ENCODE measurements around the gene CORO2B.

Gene CORO2B

GRCh38 chr15:68653031-68653635 lies 74.3 kb downstream of the CORO2B start:
- no peak for DNase-seq

GRCh38 chr15:68653801-68654200 lies 75.0 kb downstream of the CORO2B start:
- no peak for DNase-seq

GRCh38 chr15:68654786-68655560 lies 76.2 kb downstream of the CORO2B start:
- no peak for DNase-seq

- DNase-seq = no peak
Measured at GRCh38 chr15:68655686-68656437, 77.1 kb downstream of the CORO2B start.

DNA sequence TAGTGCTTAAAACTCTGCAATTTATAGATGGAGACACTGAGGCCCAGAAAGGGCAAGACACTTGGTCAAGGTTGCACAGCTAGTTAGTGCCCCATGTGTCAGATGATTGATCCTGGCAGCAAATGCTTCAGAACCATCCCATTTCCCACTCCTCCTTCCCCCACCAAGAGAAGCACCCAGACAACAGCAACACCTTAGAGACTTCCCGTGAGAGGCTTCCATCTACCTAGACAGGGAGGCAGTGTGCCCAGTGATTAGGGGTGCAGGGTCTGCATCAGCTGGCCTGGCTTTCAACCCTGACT lies 77.6 kb downstream of the CORO2B start:
- DNase-seq = no peak

DNA sequence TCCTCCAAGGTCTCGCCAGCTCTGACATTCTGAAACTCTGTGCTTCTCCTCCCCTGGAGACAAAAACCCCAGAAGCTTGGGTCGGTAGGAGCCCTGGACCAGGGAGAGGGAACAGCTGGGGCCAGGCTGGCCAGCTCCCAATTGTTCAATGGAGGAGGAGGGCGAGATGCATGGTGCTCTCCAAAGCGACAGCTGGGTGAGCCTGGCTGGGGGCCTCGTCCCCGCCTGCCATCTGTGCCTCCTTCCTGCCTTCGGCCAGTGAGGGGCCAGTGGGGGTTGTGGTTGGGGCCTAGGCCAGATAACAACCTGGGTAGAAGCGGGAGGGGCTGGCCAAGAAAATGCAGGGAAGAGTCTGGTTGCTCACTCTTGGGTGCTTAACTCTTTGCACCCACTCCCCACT lies 79.4 kb downstream of the CORO2B start:
- no peak for DNase-seq

DNA sequence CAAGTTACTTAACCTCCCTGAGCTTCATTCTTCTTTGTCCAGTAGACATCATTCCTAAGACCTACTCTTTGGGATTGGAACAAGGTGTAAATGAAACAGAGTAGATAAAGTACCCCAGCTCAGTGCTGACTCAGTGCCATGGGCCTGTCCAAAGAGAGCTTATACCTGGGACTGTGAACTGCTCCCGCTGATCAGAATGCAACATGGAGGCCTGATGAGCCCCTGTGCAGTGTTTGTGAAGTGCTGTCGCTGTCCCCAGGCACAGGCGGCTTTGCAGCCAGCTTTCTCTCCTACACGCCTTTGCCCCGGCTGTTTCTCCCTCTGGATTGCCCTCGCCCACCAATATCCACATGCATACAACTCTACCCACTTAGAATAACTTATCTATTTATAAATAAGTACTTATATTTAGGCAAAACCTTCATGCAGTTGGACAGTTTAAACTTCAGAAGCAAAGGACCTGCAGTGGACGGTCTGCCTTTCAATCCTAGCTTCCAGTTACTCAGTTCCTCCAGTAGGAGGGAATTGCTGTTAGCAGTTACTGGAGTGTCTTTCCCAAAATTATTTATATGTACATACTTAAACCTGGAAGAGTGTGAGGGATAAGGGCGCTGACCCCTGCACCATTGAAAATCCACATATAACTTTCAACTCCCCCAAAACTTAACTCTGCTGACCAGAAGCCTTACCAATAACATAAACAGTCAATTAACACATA lies 80.0 kb downstream of the CORO2B start:
- DNase-seq = no peak

DNA sequence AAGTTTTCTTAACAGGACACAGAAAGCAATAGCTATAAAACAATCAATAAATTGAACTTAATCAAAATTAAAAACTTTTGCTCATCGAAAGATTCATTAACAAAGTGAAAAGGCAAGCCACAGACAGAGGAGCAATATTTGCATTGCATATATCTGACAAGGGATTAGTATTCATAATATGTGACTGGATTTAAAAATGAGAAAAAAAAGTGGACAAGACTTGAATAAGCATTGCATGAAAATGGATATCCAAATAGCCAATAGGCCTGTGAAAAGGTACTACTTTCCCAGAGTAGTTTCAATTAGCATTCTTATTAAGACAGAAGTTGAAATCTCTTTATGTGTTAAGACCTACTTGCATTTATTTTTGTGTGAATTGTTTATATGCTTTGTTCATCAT lies 84.7 kb downstream of the CORO2B start:
- DNase-seq = no peak

GRCh38 chr15:68666120-68666811 lies 87.5 kb downstream of the CORO2B start:
- peak; percentile 70 for DNase-seq

DNA sequence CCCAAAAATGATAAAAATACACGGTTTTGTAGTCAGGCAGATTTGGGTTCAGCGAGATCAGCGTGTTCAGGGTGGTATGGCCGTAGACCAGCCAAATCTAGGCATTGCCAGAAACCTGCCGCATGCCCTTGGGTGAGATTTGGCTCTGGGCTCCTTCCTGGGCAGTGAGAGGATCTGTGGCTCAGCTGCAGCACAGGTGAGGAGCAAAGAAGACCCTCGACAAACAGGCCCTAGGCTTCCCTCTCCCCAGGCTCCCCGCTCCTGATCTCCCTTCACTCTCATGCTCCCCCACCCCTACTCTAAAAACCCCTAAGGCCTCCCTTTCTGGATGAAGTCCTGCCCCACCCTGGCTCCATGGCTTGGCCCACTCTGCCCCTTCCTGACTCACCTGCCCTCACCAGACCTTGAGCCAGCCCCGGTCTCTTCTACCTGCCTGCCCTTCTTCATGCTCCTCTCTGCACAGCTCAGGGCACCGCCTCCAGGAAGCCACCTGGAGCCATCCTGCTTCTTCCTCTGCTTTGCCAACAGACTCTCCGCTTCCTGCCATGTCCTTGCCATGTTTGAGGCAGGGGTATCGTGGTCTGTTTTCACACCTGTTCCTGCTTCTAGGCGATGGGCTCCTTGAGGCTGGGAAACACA lies 88.1 kb downstream of the CORO2B start:
- no peak for DNase-seq

DNA sequence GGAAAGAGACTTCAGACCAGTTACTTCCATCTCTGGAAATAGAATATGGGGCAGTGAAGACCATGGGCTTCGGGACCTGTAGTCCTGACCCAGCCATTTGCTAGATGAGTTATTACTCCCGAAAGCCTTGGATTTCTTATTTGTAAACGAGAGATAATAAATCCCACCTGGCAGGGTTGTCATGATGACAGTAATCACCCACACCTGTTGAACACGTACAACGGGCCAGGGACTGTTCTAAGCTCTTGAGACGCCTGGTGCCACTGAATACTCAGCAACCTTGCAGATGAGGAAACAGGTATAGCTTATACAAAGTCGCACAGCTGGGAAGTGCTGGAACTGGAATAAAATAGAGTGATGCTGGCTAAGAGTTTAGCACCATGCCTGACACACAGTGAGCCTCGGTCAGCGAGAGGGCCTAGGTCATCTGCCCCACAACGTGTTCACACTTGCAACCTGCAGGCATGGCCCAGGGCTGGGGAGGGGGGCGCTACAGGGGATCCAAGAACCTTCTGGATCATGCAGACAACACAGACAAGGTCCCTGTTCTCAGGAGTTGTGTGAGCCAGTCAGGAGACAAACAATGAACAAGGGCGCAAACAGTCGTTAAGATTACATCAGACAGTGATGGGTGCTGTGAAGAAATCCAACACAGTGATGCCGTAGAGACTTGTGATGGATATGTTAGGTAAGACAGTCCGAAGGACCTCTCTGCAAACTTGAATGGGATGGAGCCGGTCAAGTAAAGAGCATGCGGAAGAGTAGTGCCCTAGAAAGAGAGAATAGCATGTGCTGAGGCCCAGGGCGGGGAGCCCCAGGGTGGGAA lies 89.2 kb downstream of the CORO2B start:
- no peak for DNase-seq

GRCh38 chr15:68668926-68669600 lies 90.3 kb downstream of the CORO2B start:
- DNase-seq = no peak

GRCh38 chr15:68672251-68672650 lies 93.5 kb downstream of the CORO2B start:
- no peak for DNase-seq

DNA sequence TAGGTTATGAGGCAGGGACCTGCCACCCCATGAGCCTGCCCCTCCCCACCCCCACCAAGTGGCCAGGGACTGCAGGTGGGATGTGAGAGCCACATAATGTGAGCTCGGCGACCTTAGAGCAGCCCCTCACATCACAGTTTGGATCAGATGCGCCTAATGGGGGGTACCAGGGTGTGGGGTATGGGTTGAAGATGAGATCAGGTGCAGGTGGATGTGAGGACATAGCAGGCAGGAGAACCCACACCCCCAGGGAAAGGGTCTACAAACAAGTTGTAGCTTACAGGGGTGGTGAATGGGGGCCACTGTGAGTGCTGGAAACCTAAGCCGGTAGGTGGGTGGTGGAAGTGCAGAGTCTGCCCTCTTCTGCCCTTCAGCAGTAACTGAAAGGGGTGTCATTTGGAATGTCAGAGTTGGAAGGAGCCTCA lies 94.0 kb downstream of the CORO2B start:
- no peak for DNase-seq

GRCh38 chr15:68674975-68675374 lies 96.2 kb downstream of the CORO2B start:
- no peak for DNase-seq

DNA sequence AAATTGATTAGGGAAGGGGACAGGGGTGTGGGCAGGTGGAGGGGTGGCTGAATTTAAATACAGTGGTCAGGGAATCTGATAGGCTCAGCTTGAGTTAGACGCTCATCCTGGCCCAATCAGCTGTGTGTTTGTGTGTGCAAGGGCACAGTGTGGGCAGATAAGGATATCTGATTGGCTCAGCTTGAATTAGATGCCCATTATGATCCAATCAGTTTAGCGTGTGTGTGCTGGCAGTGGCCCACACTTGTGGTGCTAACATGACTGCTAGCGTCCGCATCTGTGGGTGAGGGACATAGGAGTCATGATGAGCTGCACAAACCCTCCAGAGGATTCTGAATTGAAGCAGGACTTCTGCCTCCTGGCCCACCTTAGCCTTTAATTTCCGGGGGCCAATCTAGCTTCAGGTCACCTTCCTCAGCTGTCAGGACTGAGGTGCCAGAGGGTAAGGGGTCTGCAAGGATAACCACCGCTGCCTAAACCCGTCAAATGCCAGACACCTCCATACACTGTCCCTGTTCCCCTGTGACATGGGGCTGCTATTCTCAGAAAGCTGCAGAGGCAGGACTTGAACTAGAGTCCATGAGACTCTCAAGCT lies 97.3 kb downstream of the CORO2B start:
- no peak for DNase-seq

- no peak for DNase-seq
Measured at GRCh38 chr15:68676926-68677325, 98.1 kb downstream of the CORO2B start.

- no peak for DNase-seq
Measured at GRCh38 chr15:68677996-68678395, 99.2 kb downstream of the CORO2B start.

DNA sequence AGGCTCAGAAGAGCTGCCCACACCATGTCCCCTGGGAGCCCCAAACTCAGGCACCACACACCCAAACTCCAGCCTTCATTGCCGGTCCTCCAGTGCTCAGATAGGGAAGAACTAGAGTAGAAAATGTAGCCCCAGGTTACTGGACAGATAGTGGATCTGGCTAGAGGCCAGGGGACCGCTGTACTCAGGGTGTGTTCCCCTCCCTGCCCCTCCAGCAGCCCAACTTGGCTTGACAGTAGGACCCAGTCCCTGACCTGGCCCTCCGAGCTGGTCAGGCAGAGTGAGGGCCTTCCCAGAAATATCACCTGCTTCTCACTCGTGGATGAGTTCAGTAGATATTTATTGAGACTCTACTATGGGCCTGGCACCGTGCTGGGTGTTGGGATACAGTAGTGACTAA lies 100.0 kb downstream of the CORO2B start:
- no peak for DNase-seq

DNA sequence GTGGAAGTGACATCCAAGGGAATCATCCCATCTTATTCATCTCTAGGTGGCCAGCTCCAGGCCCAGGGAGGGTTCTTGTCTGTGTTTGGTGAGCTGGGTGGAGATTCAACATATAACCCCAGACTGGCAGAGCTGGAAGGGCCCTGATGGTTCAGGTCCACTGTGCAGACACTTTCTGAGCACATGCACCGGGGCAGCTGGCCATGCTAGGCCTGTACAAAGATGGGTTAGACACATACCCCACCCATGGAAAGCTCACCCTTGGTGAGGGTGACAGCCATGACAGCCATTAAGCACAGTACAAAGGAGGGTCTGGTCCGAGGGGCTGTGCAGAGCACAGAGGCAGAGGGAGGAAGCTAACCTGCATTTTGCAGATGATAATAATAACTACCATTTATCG lies 100.4 kb downstream of the CORO2B start:
- no peak for DNase-seq
